HepG2 (cell line): ENCODE data around the gene PPP2R2D. TPM values are rescaled to one million over a fixed set of nuclear protein-coding genes. Genes with fewer than 3 reads are reported as not detected.
A peak's percentile ranks its signal among the peaks of the same experiment; 100 is the strongest.

Experiments used
- CREM ChIP-seq, 2 experiments: sonication (generic) in 1 of 2; formaldehyde crosslinking in 1 of 2; IDR thresholded peaks; 2 replicates each; pipeline versions ENCODE4 v1.4.0 to v1.6.1; 2016 to 2020; ENCODE audit warnings: antibody characterized with exemption in 1 of 2, mild to moderate bottlenecking in 1 of 2, missing genetic modification reagents in 1 of 2
- HDAC1 ChIP-seq: sonication (generic); formaldehyde crosslinking; IDR thresholded peaks from 2 replicates; pipeline ENCODE4 v1.5.1; 2020; ENCODE audit warnings: mild to moderate bottlenecking, missing genetic modification reagents
- HMGXB3 ChIP-seq: sonication (generic); formaldehyde crosslinking; IDR thresholded peaks from 2 replicates; pipeline ENCODE4 v1.4.0; 2020; ENCODE audit warnings: missing genetic modification reagents, borderline replicate concordance
- KDM2A ChIP-seq: sonication (generic); formaldehyde crosslinking; IDR thresholded peaks from 2 replicates; pipeline ENCODE4 v1.4.0; 2020; ENCODE audit warnings: low read depth, missing genetic modification reagents, borderline replicate concordance
- PATZ1 ChIP-seq: sonication (generic); formaldehyde crosslinking; IDR thresholded peaks from 2 replicates; pipeline ENCODE4 v1.4.0; 2020; ENCODE audit warnings: missing genetic modification reagents
- RFX3 ChIP-seq: IDR thresholded peaks from 2 replicates; pipeline ENCODE4 v1.6.1; 2016; ENCODE audit warnings: missing biosample characterization, missing genetic modification reagents
- SMAD1 ChIP-seq: sonication (generic); formaldehyde crosslinking; IDR thresholded peaks from 2 replicates; pipeline ENCODE4 v1.4.0; 2020; ENCODE audit warnings: missing genetic modification reagents, low read depth, mild to moderate bottlenecking, borderline replicate concordance
- STAG1 ChIP-seq: sonication (generic); formaldehyde crosslinking; IDR thresholded peaks from 2 replicates; pipeline ENCODE4 v1.4.0; 2020; ENCODE audit warnings: missing genetic modification reagents
- XRCC5 ChIP-seq: fragments of 200-400 bp; formaldehyde crosslinking; optimal IDR thresholded peaks from 2 replicates; pipeline ENCODE3; 2017; ENCODE audit warnings: mild to moderate bottlenecking, low read length
- ZFP91 ChIP-seq: sonication (generic); formaldehyde crosslinking; IDR thresholded peaks from 2 replicates; pipeline ENCODE4 v1.9.0; 2022; ENCODE audit warnings: missing genetic modification reagents, mild to moderate bottlenecking, borderline replicate concordance
- ZIK1 ChIP-seq: sonication (generic); formaldehyde crosslinking; IDR thresholded peaks from 2 replicates; pipeline ENCODE4 v1.5.0; 2020; ENCODE audit warnings: mild to moderate bottlenecking, low read depth, missing genetic modification reagents, borderline replicate concordance
- ZNF138 ChIP-seq: sonication (generic); formaldehyde crosslinking; IDR thresholded peaks from 2 replicates; pipeline ENCODE4 v1.5.0; 2020; ENCODE audit warnings: mild to moderate bottlenecking, low read depth, missing genetic modification reagents
- ZNF234 ChIP-seq: sonication (generic); formaldehyde crosslinking; conservative IDR thresholded peaks from 2 replicates; pipeline ENCODE4 v1.5.1; 2020; ENCODE audit warnings: mild to moderate bottlenecking, missing genetic modification reagents
- ZNF335 ChIP-seq: sonication (generic); formaldehyde crosslinking; IDR thresholded peaks from 2 replicates; pipeline ENCODE4 v1.4.0; 2020; ENCODE audit warnings: missing genetic modification reagents
- ZNF503 ChIP-seq: sonication (generic); formaldehyde crosslinking; IDR thresholded peaks from 2 replicates; pipeline ENCODE4 v1.4.0; 2020; ENCODE audit warnings: missing genetic modification reagents
- ZNF652 ChIP-seq: IDR thresholded peaks from 2 replicates; pipeline ENCODE4 v1.6.1; 2016; ENCODE audit warnings: low read depth, borderline replicate concordance
- ZNF772 ChIP-seq: sonication (generic); formaldehyde crosslinking; IDR thresholded peaks from 2 replicates; pipeline ENCODE4 v1.5.0; 2020; ENCODE audit warnings: mild to moderate bottlenecking, missing genetic modification reagents
- polyA plus RNA-seq, 8 experiments: library from polyadenylated mRNA; depleted of rRNA in 3 of 8; stranded (reverse) in 7 of 8; unstranded in 1 of 8; fragments of >200 nt; fragmentation: Illumina TruSeq in 4 of 8; extraction: Trizol in 4 of 8; gene quantifications; 2 replicates each; pipeline versions ENCODE4 v1.2.1 to v1.2.3, GENCODE V29; 2011 to 2016; ENCODE audit warnings: low read depth in 4 of 8, missing spikeins in 1 of 8, mixed read lengths in 1 of 8; ENCODE audit not compliant: insufficient read depth in 1 of 8
- total RNA-seq, 5 experiments: library from RNA; depleted of rRNA; stranded (reverse); fragments of >200 nt; fragmentation: Illumina TruSeq; extraction: Trizol; gene quantifications; 2 replicates each; pipeline ENCODE4 v1.2.3, GENCODE V29; 2016; ENCODE audit warnings: low read depth in 1 of 5
- TF ChIP-seq, protein P1 (sequence below): sonication (generic); formaldehyde crosslinking; IDR thresholded peaks from 2 replicates; pipeline ENCODE4 v1.5.0; 2020; ENCODE audit warnings: missing genetic modification reagents

The PPP2R2D gene
- total and polyA plus RNA-seq, 2 of the 13 experiments (the other 11 are each of a cell fraction or from before 2014, with no cell fraction given), result 32.7 to 33.2 TPM

DNA sequence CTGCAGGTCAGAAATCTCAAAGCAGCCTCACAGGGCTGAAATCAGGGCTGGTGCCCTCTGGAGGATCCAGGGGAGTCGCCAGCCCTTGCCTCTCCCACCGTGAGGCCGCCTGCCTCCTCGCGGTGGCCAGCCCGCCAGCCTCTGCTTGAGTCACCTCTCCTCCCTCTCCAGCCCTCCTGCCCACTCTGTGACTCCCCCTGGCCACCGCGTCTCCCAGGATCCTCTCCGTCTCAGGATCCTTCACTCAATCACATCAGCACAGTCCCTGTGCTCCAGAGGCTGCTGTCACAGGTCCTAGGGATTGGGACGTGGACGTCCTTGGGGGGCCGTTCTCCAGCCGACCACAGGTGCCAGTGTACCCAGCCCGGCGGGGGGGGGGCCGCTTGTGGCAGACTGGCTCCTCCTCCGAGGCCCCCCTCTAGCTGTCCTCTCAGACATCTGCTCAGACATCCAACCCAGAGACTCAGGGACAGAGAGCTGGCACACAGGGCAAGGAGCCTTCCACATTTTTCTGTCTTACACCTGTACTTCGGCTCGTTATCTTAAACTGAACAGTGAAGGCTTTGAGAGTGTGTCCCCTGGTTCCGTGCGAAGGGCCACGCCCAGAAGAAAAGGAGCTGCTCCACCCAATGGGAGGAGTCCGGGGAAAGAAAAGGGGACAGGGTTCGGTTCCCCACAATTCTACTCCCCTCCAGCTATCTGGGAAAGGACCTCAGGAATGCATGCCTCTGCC is 9.4 kb upstream of the PPP2R2D start (continued):
- TF ChIP-seq HMGXB3 (CRISPR knock-in tag), result no peak
- peak; percentile 23; the same call in 1 of the 2 replicates for TF ChIP-seq STAG1 (CRISPR knock-in tag)
- TF ChIP-seq CREM (IDR thresholded peaks at IDR 0.05), result no peak
- TF ChIP-seq CREM (CRISPR knock-in tag; IDR thresholded peaks at IDR 0.05), result no peak
- no peak for TF ChIP-seq ZIK1
- TF ChIP-seq SMAD1, result no peak
- no peak for TF ChIP-seq ZNF234 (CRISPR knock-in tag)
- TF ChIP-seq XRCC5, result peak; percentile 55
- 0 out of 2 replicates have a peak, but pooled peaks have one; percentile 16 for TF ChIP-seq ZFP91 (CRISPR knock-in tag)
- TF ChIP-seq RFX3 (CRISPR knock-in tag), result no peak
- no peak for TF ChIP-seq ZNF652 (CRISPR knock-in tag)
- no peak for TF ChIP-seq ZNF503
- 0 out of 2 replicates have a peak, but pooled peaks have one; percentile 25 for TF ChIP-seq KDM2A (CRISPR knock-in tag)
- TF ChIP-seq ZNF335, result no peak
- TF ChIP-seq ZNF772 (CRISPR knock-in tag), result no peak
- TF ChIP-seq PATZ1 (CRISPR knock-in tag), result peak; percentile 32; the same call in 1 of the 2 replicates
- TF ChIP-seq, protein P1, sequence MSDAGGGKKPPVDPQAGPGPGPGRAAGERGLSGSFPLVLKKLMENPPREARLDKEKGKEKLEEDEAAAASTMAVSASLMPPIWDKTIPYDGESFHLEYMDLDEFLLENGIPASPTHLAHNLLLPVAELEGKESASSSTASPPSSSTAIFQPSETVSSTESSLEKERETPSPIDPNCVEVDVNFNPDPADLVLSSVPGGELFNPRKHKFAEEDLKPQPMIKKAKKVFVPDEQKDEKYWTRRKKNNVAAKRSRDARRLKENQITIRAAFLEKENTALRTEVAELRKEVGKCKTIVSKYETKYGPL, result no peak
- no peak for TF ChIP-seq HDAC1 (CRISPR knock-in tag)
- TF ChIP-seq ZNF138, result no peak
